Glomerular visceral epithelial cell (primary cell): Measurements from ENCODE around the gene KRT72.

ENCODE experiments used
- DNase-seq: peaks from one replicate; pipeline ENCODE4 v3.0.0-alpha.2; 2016; ENCODE audit errors: extremely low spot score

KRT72 gene

GRCh38 chr12:52600941-52601481 is at the start of gene KRT72:
Gene KRT72 (minus strand): TSS chr12:52601463. CDS start chr12:52601452, 11 bp downstream.
- no peak for DNase-seq

- DNase-seq: peak; percentile 56
Measured at GRCh38 chr12:52650520-52651081, 49.3 kb upstream of the KRT72 start.

- no peak for DNase-seq
Measured at GRCh38 chr12:52649066-52649465, 47.8 kb upstream of the KRT72 start.

GRCh38 chr12:52648012-52648550 is 46.8 kb upstream of the KRT72 start:
- DNase-seq: no peak

GRCh38 chr12:52647601-52648000 is 46.3 kb upstream of the KRT72 start:
- DNase-seq: no peak

GRCh38 chr12:52646613-52647012 is 45.4 kb upstream of the KRT72 start:
- no peak for DNase-seq

DNA sequence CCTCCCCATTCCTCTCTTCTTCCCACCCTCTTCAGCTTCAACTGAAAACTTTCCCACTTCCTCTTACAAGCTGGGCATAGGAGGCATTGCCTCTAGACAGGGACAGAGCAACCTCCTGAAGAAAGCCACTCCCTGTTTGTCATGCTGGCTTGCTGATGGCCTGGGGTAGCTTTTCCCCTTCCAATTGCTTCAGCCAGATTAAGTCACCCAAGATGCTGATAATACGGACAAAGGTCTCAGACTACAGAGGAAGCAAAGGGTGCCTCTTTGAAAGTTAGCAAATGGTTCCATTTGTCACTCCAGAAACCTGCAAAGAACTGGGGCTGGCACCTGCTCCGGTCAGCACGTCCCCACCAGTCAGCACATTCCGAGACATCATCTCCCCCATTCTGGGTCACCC is 44.7 kb upstream of the KRT72 start:
- DNase-seq: no peak

DNA sequence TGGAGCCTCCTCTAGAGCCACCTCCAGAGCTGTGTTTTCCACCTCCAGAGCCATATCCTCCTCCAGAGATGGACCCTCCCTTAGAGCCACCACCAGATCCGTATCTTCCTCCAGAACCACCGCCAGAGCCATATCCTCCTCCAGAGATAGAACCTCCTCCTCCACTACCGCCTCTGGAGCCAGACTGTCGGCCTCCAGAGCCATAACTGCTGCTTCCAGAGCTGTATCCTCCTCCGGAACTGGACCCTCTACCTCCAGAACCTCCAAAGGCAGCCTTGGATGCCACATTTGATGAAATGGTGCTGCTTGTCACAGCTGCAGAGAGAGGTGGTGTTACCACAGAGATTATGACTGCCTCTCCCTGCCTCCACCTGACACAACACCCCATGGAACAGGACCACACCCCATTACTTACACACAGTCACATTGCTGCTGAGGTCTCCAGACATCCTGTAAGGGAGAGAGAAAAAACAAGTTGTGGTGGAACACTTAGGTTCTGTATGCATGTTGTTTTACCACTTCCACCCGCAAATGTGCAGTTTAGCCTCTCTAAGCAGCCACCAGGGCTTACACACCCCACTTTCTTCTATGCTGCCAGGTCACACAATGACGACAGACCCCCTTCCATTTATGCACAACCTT is 44.0 kb upstream of the KRT72 start:
- DNase-seq: no peak

DNA sequence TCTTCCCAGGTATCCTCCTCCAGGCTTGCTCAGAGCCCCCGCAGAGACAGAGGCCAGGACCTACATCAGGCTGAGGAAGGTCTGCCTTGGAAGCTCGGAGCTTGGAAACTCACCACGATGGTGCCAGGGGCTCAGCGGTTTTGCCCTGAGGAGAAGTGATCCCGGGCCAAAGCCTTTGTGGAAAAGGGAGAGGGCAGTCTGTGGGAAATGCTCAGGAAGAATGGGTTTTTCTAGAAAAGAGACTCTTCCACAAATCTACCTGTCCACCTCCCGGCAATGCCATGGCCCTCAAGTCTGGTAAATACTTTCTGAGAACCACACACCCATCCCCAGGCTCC is 42.8 kb upstream of the KRT72 start:
- DNase-seq: no peak

GRCh38 chr12:52643233-52644077 is 42.2 kb upstream of the KRT72 start:
- no peak for DNase-seq

- no peak for DNase-seq
Measured at GRCh38 chr12:52641468-52641867, 40.2 kb upstream of the KRT72 start.

GRCh38 chr12:52637299-52637698 is 36.0 kb upstream of the KRT72 start:
- no peak for DNase-seq

- DNase-seq: no peak
Measured at GRCh38 chr12:52636592-52637258, 35.5 kb upstream of the KRT72 start.

GRCh38 chr12:52636189-52636588 is 34.9 kb upstream of the KRT72 start:
- no peak for DNase-seq

DNA sequence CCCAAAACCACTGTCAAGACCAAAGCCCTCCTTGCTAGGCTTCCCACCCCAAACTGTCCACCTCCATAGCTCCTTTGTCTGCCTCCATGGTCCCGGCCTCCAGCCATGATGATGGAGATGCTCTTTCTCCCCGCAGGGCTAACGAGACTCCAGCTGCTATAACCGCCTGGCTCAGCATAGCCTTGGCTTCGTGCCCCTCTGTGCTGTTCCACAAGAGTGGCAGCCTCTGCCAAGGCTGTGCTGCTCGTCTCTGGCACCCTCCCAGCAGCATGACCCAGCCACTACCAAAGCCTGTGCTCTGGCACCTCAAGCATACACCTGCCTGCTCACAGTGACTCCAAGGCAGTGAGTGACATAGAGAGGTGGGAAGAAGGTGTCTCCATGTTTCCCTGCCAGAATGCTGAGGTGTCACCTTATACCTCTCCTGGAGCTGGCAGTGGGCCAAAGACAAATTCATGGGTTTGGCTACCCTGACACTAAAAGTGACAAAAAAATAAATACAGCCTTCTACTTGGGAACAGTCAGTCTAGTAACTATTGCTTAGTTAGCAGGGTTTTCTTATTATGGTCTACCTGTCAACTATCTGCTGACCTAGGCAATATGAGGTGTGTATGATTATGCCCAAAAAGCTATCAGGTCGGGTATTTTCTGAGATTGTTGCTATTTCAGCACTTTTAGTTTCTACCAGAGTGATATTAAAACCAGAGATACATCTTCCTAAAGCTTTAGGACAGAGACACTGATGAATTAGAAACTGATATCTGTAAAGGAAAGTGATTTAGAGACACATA is 33.2 kb upstream of the KRT72 start:
- DNase-seq: no peak

DNA sequence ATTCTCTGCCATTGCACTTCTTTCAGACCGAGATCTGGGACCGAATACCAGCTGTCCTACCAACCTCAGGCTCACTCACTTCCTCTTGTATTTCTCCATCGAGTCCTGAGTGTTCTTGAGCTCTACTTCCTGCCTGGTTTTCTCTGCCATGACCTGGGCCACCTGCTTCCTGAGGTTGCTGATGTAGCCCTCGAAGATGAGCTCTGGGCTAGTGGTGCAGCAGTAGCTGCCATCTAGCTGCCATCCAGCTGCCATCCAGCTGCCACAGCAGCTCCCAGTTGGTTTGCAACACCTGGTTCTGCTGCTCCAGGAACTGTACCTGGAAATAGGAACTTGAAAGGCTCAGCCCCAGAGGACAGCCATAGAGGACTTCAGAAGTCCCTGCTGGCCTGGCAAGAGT is 32.1 kb upstream of the KRT72 start:
- DNase-seq: no peak

DNA sequence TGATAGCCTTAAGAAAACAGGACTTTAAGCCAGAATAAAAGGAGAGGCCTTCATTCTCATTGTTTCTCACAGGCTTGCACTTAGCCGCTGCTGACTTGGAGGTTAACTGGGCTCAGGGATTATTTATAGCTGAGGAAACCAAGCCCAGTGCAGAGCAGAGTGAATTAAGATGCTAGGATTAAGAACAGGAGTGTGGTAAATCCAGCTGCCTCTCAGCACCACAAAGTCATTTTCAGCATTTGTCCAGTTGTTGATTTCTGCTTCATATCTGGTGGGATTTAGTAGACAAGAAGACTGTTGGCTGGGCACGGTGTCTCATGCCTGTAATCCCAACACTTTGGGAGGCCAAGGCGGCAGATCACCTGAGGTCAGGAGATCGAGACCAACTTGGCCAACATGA is 31.4 kb upstream of the KRT72 start:
- DNase-seq: no peak

GRCh38 chr12:52631676-52632459 is 30.6 kb upstream of the KRT72 start:
- DNase-seq: no peak

DNA sequence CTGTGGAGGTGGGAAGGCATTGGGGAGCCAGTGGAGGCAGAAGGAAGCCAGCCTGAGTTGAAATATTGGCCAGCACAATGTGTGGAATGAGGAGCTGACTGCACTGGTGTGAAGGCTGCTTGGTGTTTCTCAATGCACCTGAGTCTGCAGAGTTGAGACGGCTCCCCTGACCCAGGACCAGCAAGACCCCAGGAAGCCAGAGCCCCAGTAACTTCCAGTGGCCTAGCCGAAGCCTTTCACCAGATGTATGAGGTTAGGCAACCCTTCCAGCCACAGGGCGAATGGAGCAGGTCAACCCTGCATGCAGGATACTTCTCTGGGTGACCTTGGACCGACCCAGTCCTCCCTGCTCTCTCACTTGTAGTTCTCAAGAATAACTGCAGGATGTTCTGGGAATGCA is 30.0 kb upstream of the KRT72 start:
- DNase-seq: no peak

- DNase-seq: no peak
Measured at GRCh38 chr12:52630599-52631200, 29.4 kb upstream of the KRT72 start.
